Neuron (in vitro differentiated cells): ENCODE data around the gene ADPRHL1.
"Not testable (repeated sequence)": the region's sequence is repeated elsewhere in the genome, so short reads cannot be mapped to it uniquely, and the experiment has no call there.

ENCODE experiments used
- H2AFZ ChIP-seq: one replicate; pipeline ENCODE4 v1.6.1; 2013; ENCODE audit warnings: low read depth, mild to moderate bottlenecking, inconsistent platforms, low read length, moderate library complexity
- H3K27me3 ChIP-seq: one replicate; pipeline ENCODE4 v1.6.1; 2013; ENCODE audit warnings: low read length; ENCODE audit not compliant: insufficient read depth
- H3K36me3 ChIP-seq: one replicate; pipeline ENCODE4 v1.6.1; 2013; ENCODE audit warnings: low read length; ENCODE audit not compliant: insufficient read depth
- H3K4me1 ChIP-seq: one replicate; pipeline ENCODE4 v1.6.1; 2013; ENCODE audit warnings: low read length; ENCODE audit not compliant: insufficient read depth
- H3K4me3 ChIP-seq: 2 replicates; pipeline ENCODE4 v1.5.1; 2013; ENCODE audit warnings: mild to moderate bottlenecking, low read length, moderate library complexity
- H3K9me3 ChIP-seq: one replicate; pipeline ENCODE4 v1.6.1; 2013; ENCODE audit warnings: low read length

The ADPRHL1 gene

GRCh38 chr13:113401452-113402415 lies 51.6 kb downstream of the ADPRHL1 start:
- Histone ChIP-seq H3K27me3 (no peaks in the 10 kb centered on the region), H3K4me1 (peaks cover 10% of the 10 kb centered on the region), H3K36me3 (no peaks in the 10 kb centered on the region), H3K4me3 (no peak overlapping the region), H3K9me3 (no peaks in the 10 kb centered on the region), H2AFZ (no peak overlapping the region)

GRCh38 chr13:113400621-113401451 lies 52.5 kb downstream of the ADPRHL1 start:
- peaks cover 10% of the 10 kb centered on the region for H3K4me1 ChIP-seq
- H3K36me3 ChIP-seq, result no peaks in the 10 kb centered on the region
- H2AFZ ChIP-seq, result no peak overlapping the region
- no peaks in the 10 kb centered on the region for H3K9me3 ChIP-seq
- no peaks in the 10 kb centered on the region for H3K27me3 ChIP-seq
- H3K4me3 ChIP-seq, result no peak overlapping the region

- no peaks in the 10 kb centered on the region for H3K27me3 ChIP-seq
- no peaks in the 10 kb centered on the region for H3K36me3 ChIP-seq
- no peaks in the 10 kb centered on the region for H3K9me3 ChIP-seq
- peaks cover 10% of the 10 kb centered on the region for H3K4me1 ChIP-seq
- H2AFZ ChIP-seq, result no peak overlapping the region
- H3K4me3 ChIP-seq, result no peak overlapping the region
Measured at GRCh38 chr13:113399755-113400149, 53.5 kb downstream of the ADPRHL1 start.

- no peaks in the 10 kb centered on the region for H3K36me3 ChIP-seq
- no peaks in the 10 kb centered on the region for H3K9me3 ChIP-seq
- H3K4me3 ChIP-seq, result no peak overlapping the region
- H3K27me3 ChIP-seq, result no peaks in the 10 kb centered on the region
- peaks cover 10% of the 10 kb centered on the region for H3K4me1 ChIP-seq
- H2AFZ ChIP-seq, result no peak overlapping the region
Measured at GRCh38 chr13:113398963-113399754, 54.1 kb downstream of the ADPRHL1 start.

- Histone ChIP-seq H3K36me3 (no peaks in the 10 kb centered on the region), H3K9me3 (no peaks in the 10 kb centered on the region), H2AFZ (no peak overlapping the region), H3K4me1 (peaks cover 16% of the 10 kb centered on the region), H3K4me3 (no peak overlapping the region), H3K27me3 (no peaks in the 10 kb centered on the region)
Measured at GRCh38 chr13:113397608-113398425, 55.5 kb downstream of the ADPRHL1 start.

DNA sequence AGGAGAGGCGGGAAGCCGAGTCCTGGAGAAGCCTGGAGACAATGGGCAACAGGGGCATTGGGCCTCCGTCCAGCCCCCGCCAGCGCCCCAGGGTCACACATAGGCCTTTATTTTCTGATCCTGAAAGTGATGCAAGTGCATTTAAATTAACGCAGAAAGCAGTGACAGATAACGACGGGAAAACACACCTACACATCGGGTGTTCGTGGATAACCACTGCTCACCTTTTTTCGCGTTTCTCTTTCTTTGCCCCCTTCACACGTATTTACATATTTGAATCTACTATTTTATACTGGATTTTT lies 59.0 kb downstream of the ADPRHL1 start:
- Histone ChIP-seq H3K36me3 (no peaks in the 10 kb centered on the region), H3K4me1 (peaks cover 11% of the 10 kb centered on the region), H2AFZ (peak overlapping the region; percentile 59), H3K4me3 (peak overlapping the region; percentile 39), H3K9me3 (no peaks in the 10 kb centered on the region), H3K27me3 (no peaks in the 10 kb centered on the region)

GRCh38 chr13:113393563-113394338 lies 59.5 kb downstream of the ADPRHL1 start:
- Histone ChIP-seq H3K4me3 (peak overlapping the region; percentile 65), H3K4me1 (peaks cover 6% of the 10 kb centered on the region), H3K27me3 (no peaks in the 10 kb centered on the region), H2AFZ (peak overlapping the region; percentile 59), H3K36me3 (no peaks in the 10 kb centered on the region), H3K9me3 (no peaks in the 10 kb centered on the region)

DNA sequence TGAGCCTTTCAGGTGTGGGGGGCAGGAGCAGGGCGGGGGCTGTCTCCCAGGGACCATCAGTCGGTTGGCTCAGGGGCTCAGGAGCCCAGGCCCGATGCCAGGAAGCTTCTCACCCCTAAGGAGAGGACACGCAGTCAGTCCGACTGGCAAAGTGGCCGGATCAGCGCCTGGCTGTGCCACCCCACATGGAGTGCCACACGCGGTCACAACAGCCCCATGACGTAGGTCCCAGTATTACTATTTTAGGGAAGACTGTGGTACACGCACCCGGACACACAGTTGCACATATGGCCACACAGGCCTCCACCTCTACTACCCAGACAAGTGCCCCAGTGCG lies 60.1 kb downstream of the ADPRHL1 start:
- no peaks in the 10 kb centered on the region for H3K9me3 ChIP-seq
- no peaks in the 10 kb centered on the region for H3K36me3 ChIP-seq
- H3K4me1 ChIP-seq, result peaks cover 6% of the 10 kb centered on the region
- no peaks in the 10 kb centered on the region for H3K27me3 ChIP-seq
- peak overlapping the region; percentile 59 for H2AFZ ChIP-seq
- H3K4me3 ChIP-seq, result peak overlapping the region; percentile 65

GRCh38 chr13:113390874-113391497 lies 62.3 kb downstream of the ADPRHL1 start:
- Histone ChIP-seq H3K9me3 (no peaks in the 10 kb centered on the region), H3K36me3 (no peaks in the 10 kb centered on the region), H2AFZ (no peak overlapping the region), H3K4me1 (peaks cover 6% of the 10 kb centered on the region), H3K4me3 (no peak overlapping the region), H3K27me3 (no peaks in the 10 kb centered on the region)

GRCh38 chr13:113389586-113389985 lies 63.7 kb downstream of the ADPRHL1 start:
- not testable (repeated sequence) for H3K4me1 ChIP-seq, H3K4me3 ChIP-seq, H2AFZ ChIP-seq, H3K9me3 ChIP-seq, H3K27me3 ChIP-seq, H3K36me3 ChIP-seq

GRCh38 chr13:113387396-113387795 lies 65.9 kb downstream of the ADPRHL1 start:
- H3K27me3 ChIP-seq, result no peaks in the 10 kb centered on the region
- H3K36me3 ChIP-seq, result no peaks in the 10 kb centered on the region
- H3K9me3 ChIP-seq, result no peaks in the 10 kb centered on the region
- no peak overlapping the region for H3K4me3 ChIP-seq
- no peaks in the 10 kb centered on the region for H3K4me1 ChIP-seq
- H2AFZ ChIP-seq, result no peak overlapping the region
